ENCODE data around the gene TNRC6C. TPM values are rescaled to one million over a fixed set of nuclear protein-coding genes. Genes with fewer than 3 reads are reported as not detected.
A peak's percentile ranks its signal among the peaks of the same experiment; 100 is the strongest.

TNRC6C gene
- total and polyA plus RNA-seq, 7 donors = 0.92 to 22.1 (median 6.3) TPM

- peak; percentile 20 for DNase-seq
- TF ChIP-seq POLR2A (IDR thresholded peaks at IDR 0.05) (no peak), CTCF (IDR thresholded peaks at IDR 0.05) (no peak), POLR2AphosphoS5 (IDR thresholded peaks at IDR 0.05) (no peak), EP300 (IDR thresholded peaks at IDR 0.05) (no peak)
- no peaks in the 10 kb centered on the region for H3K4me1 ChIP-seq
- no peaks in the 10 kb centered on the region for H3K9me3 ChIP-seq
- H3K36me3 ChIP-seq = no peaks in the 10 kb centered on the region
- 79 to 84% methylated on average over 6 of the region's 6 CpGs for WGBS, 2 donors
- H3K27ac ChIP-seq = no peak overlapping the region
- intact Hi-C loops (cut with DNase I) = no loop called here
- H3K4me3 ChIP-seq = no peak overlapping the region
- peaks cover 0 to 3% (median 0%) of the 10 kb centered on the region in 3 donors for H3K27me3 ChIP-seq
Observed at GRCh38 chr17:77929180-77929564, 29.3 kb upstream of the TNRC6C start.

- H3K4me3 ChIP-seq = no peak overlapping the region
- H3K27me3 ChIP-seq = peaks cover 0 to 3% (median 0%) of the 10 kb centered on the region in 3 donors
- H3K9me3 ChIP-seq = no peaks in the 10 kb centered on the region
- TF ChIP-seq EP300 (IDR thresholded peaks at IDR 0.05) (no peak), CTCF (IDR thresholded peaks at IDR 0.05) (no peak), POLR2A (IDR thresholded peaks at IDR 0.05) (no peak), POLR2AphosphoS5 (IDR thresholded peaks at IDR 0.05) (no peak)
- DNase-seq = peak; percentile 39
- no peaks in the 10 kb centered on the region for H3K36me3 ChIP-seq
- 87 to 89% methylated on average over 14 of the region's 14 CpGs for WGBS, 2 donors
- intact Hi-C loops (cut with DNase I) = no loop called here
- H3K27ac ChIP-seq = no peak overlapping the region
- H3K4me1 ChIP-seq = no peaks in the 10 kb centered on the region
Observed at GRCh38 chr17:77929871-77930436, 28.5 kb upstream of the TNRC6C start.

- DNase-seq = peak; percentile 51
- Histone ChIP-seq H3K4me1 (no peaks in the 10 kb centered on the region), H3K27ac (no peak overlapping the region), H3K9me3 (no peaks in the 10 kb centered on the region), H3K27me3 (peaks cover 0 to 3% (median 0%) of the 10 kb centered on the region in 3 donors), H3K4me3 (no peak overlapping the region), H3K36me3 (no peaks in the 10 kb centered on the region)
- intact Hi-C loops (cut with DNase I) = no loop called here
- WGBS, 2 donors = 63 to 73% methylated on average over 24 of the region's 24 CpGs
- TF ChIP-seq POLR2A (IDR thresholded peaks at IDR 0.05) = no peak
- no peak for TF ChIP-seq POLR2AphosphoS5 (IDR thresholded peaks at IDR 0.05)
- no peak for TF ChIP-seq CTCF (IDR thresholded peaks at IDR 0.05)
- TF ChIP-seq EP300 (IDR thresholded peaks at IDR 0.05) = no peak
Observed at GRCh38 chr17:77930780-77931768, 27.4 kb upstream of the TNRC6C start.

- H3K36me3 ChIP-seq = no peaks in the 10 kb centered on the region
Observed at GRCh38 chr17:77933777-77934398, 24.6 kb upstream of the TNRC6C start.

More at GRCh38 chr17:77933777-77934398, 24.6 kb upstream of the TNRC6C start:
- 80 to 87% methylated on average over 6 of the region's 6 CpGs for WGBS, 2 donors
- H3K4me1 ChIP-seq = no peaks in the 10 kb centered on the region
- DNase-seq = peak; percentile 6
- H3K27ac ChIP-seq = no peak overlapping the region
- TF ChIP-seq CTCF (IDR thresholded peaks at IDR 0.05) = no peak
- no peak for TF ChIP-seq EP300 (IDR thresholded peaks at IDR 0.05)
- TF ChIP-seq POLR2AphosphoS5 (IDR thresholded peaks at IDR 0.05) = no peak
- TF ChIP-seq POLR2A (IDR thresholded peaks at IDR 0.05) = no peak
- no peak overlapping the region for H3K4me3 ChIP-seq
- H3K9me3 ChIP-seq = no peaks in the 10 kb centered on the region
- intact Hi-C loops (cut with DNase I) = no loop called here
- H3K27me3 ChIP-seq = peaks cover 0 to 3% (median 0%) of the 10 kb centered on the region in 3 donors

All from sigmoid colon (tissue), 7 donors.